Measurements from ENCODE around the gene KIR3DL2. TPM values are rescaled to one million over a fixed set of nuclear protein-coding genes. Genes with fewer than 3 reads are reported as not detected.
"Not testable (repeated sequence)": the region's sequence is repeated elsewhere in the genome, so short reads cannot be mapped to it uniquely, and the experiment has no call there.

KIR3DL2 gene
- not detected in 2 replicates for polyA plus RNA-seq (2014; cell fraction: cytosol; rRNA removed)
- not detected in 2 replicates for polyA plus RNA-seq (2014; cell fraction: nucleus; rRNA removed)

GRCh38 chr19:54850061-54850640 lies at the start of gene KIR3DL2:
TSS of gene KIR3DL2 (plus strand) at chr19:54850443. CDS start at chr19:54850476, 33 bp downstream.
- not testable (repeated sequence) for DNase-seq (ENCODE audit: low spot score)

- DNase-seq (ENCODE audit: low spot score) = no peak
Observed at GRCh38 chr19:54803410-54803809, 46.8 kb upstream of the KIR3DL2 start, which contains the start of gene KIR2DL4. TSS of gene KIR2DL4 (plus strand) at chr19:54803610. CDS start at chr19:54803652, 42 bp downstream.

GRCh38 chr19:54804101-54804500 lies 46.1 kb upstream of the KIR3DL2 start:
- DNase-seq (ENCODE audit: low spot score) = no peak

- no peak for DNase-seq (ENCODE audit: low spot score)
Observed at GRCh38 chr19:54804571-54804970, 45.7 kb upstream of the KIR3DL2 start.

- DNase-seq (ENCODE audit: low spot score) = no peak
Observed at GRCh38 chr19:54805665-54806515, 44.4 kb upstream of the KIR3DL2 start.

GRCh38 chr19:54806516-54806838 lies 43.8 kb upstream of the KIR3DL2 start:
- DNase-seq (ENCODE audit: low spot score) = no peak

- not testable (repeated sequence) for DNase-seq (ENCODE audit: low spot score)
Observed at GRCh38 chr19:54814571-54814970, 35.7 kb upstream of the KIR3DL2 start.

- not testable (repeated sequence) for DNase-seq (ENCODE audit: low spot score)
Observed at GRCh38 chr19:54816251-54816650, 34.0 kb upstream of the KIR3DL2 start, which contains the start of gene KIR3DL1. TSS of gene KIR3DL1 (plus strand) at chr19:54816468.

- no peak for DNase-seq (ENCODE audit: low spot score)
Observed at GRCh38 chr19:54817670-54818536, 32.3 kb upstream of the KIR3DL2 start.

GRCh38 chr19:54824416-54824815 lies 25.8 kb upstream of the KIR3DL2 start:
- not testable (repeated sequence) for DNase-seq (ENCODE audit: low spot score)

- not testable (repeated sequence) for DNase-seq (ENCODE audit: low spot score)
Observed at GRCh38 chr19:54825326-54825725, 24.9 kb upstream of the KIR3DL2 start.

- DNase-seq (ENCODE audit: low spot score) = not testable (repeated sequence)
Observed at GRCh38 chr19:54828064-54828463, 22.2 kb upstream of the KIR3DL2 start.

- DNase-seq (ENCODE audit: low spot score) = not testable (repeated sequence)
Observed at GRCh38 chr19:54832496-54832895, 17.7 kb upstream of the KIR3DL2 start, which contains the start of gene KIR2DS4. TSS of gene KIR2DS4 (plus strand) at chr19:54832676.

GRCh38 chr19:54835126-54835525 lies 15.1 kb upstream of the KIR3DL2 start:
- DNase-seq (ENCODE audit: low spot score) = not testable (repeated sequence)

GRCh38 chr19:54837522-54837921 lies 12.7 kb upstream of the KIR3DL2 start:
- DNase-seq (ENCODE audit: low spot score) = not testable (repeated sequence)

GRCh38 chr19:54843171-54843570 lies 7.1 kb upstream of the KIR3DL2 start:
- not testable (repeated sequence) for DNase-seq (ENCODE audit: low spot score)

GRCh38 chr19:54850930-54851329 lies 687 bp downstream of the KIR3DL2 start:
- no peak for DNase-seq (ENCODE audit: low spot score)

GRCh38 chr19:54851353-54851752 lies 1.1 kb downstream of the KIR3DL2 start:
- DNase-seq (ENCODE audit: low spot score) = no peak

GRCh38 chr19:54855241-54855640 lies 5.0 kb downstream of the KIR3DL2 start:
- DNase-seq (ENCODE audit: low spot score) = not testable (repeated sequence)

- not testable (repeated sequence) for DNase-seq (ENCODE audit: low spot score)
Observed at GRCh38 chr19:54858476-54858875, 8.2 kb downstream of the KIR3DL2 start.

GRCh38 chr19:54859421-54859820 lies 9.2 kb downstream of the KIR3DL2 start:
- DNase-seq (ENCODE audit: low spot score) = not testable (repeated sequence)

All from SK-N-DZ (cell line).